ENCODE results near the gene B3GALT6.
A peak's percentile ranks its signal among the peaks of the same experiment; 100 is the strongest.

B3GALT6 gene

GRCh38 chr1:1231400-1232207 is 433 bp upstream of the B3GALT6 start, which contains the start of gene SDF4:
SDF4 (minus strand) TSS chr1:1232001; CDS start chr1:1228772, 3,229 bp downstream.
- DNase-seq (ENCODE audit: low spot score): peak; percentile 99

GRCh38 chr1:1232796-1233566 is 944 bp downstream of the B3GALT6 start:
- DNase-seq (ENCODE audit: low spot score): no peak

- no peak for DNase-seq (ENCODE audit: low spot score)
Measured at GRCh38 chr1:1233567-1233892, 1.5 kb downstream of the B3GALT6 start.

GRCh38 chr1:1234180-1234808 is 2.3 kb downstream of the B3GALT6 start:
- DNase-seq (ENCODE audit: low spot score): no peak

- DNase-seq (ENCODE audit: low spot score): no peak
Measured at GRCh38 chr1:1235016-1235744, 3.1 kb downstream of the B3GALT6 start.

- DNase-seq (ENCODE audit: low spot score): no peak
Measured at GRCh38 chr1:1236176-1236763, 4.2 kb downstream of the B3GALT6 start.

GRCh38 chr1:1236945-1237873 is 5.2 kb downstream of the B3GALT6 start:
- peak; percentile 59 for DNase-seq (ENCODE audit: low spot score)

- peak; percentile 84 for DNase-seq (ENCODE audit: low spot score)
Measured at GRCh38 chr1:1237874-1238701, 6.1 kb downstream of the B3GALT6 start.

GRCh38 chr1:1238702-1239178 is 6.7 kb downstream of the B3GALT6 start:
- peak; percentile 64 for DNase-seq (ENCODE audit: low spot score)

- no peak for DNase-seq (ENCODE audit: low spot score)
Measured at GRCh38 chr1:1239227-1239613, 7.2 kb downstream of the B3GALT6 start.

- DNase-seq (ENCODE audit: low spot score): no peak
Measured at GRCh38 chr1:1239614-1240347, 7.7 kb downstream of the B3GALT6 start.

GRCh38 chr1:1240348-1240732 is 8.3 kb downstream of the B3GALT6 start:
- DNase-seq (ENCODE audit: low spot score): peak; percentile 49

GRCh38 chr1:1240822-1241587 is 9.0 kb downstream of the B3GALT6 start:
- DNase-seq (ENCODE audit: low spot score): no peak

GRCh38 chr1:1241588-1242219 is 9.7 kb downstream of the B3GALT6 start:
- no peak for DNase-seq (ENCODE audit: low spot score)

- DNase-seq (ENCODE audit: low spot score): no peak
Measured at GRCh38 chr1:1242461-1243265, 10.6 kb downstream of the B3GALT6 start.

GRCh38 chr1:1243266-1243660 is 11.2 kb downstream of the B3GALT6 start:
- no peak for DNase-seq (ENCODE audit: low spot score)

GRCh38 chr1:1243807-1244191 is 11.8 kb downstream of the B3GALT6 start:
- DNase-seq (ENCODE audit: low spot score): no peak

Measured in HuH-7 (cell line).